GM12878 (cell line): ENCODE data around the gene C1orf21. TPM values are rescaled to one million over a fixed set of nuclear protein-coding genes. Genes with fewer than 3 reads are reported as not detected.

Experiments
- ATAC-seq: fragments of 200-7000 bp; cut with Tn5 transposase; 3 replicates; pipeline ENCODE4 v1.9.1; 2020; ENCODE audit warnings: mild to moderate bottlenecking, moderate library complexity
- BruUV-seq: library from RNA; stranded (reverse); fragments of 400-500 nt; replicated peaks from 2 replicates; lab custom pipeline; 2021; lab: Mats Ljungman, UMichigan
- CTCF ChIA-PET: fragments of 300-600 bp; sonication (Branson Sonifier 250); formaldehyde crosslinking; extraction: SDS; loops from one replicate; lab custom pipeline; 2021; ENCODE audit warnings: inconsistent platforms; lab: Yijun Ruan, JAX
- POLR2A ChIA-PET: fragments of 350-600 bp; formaldehyde crosslinking; extraction: SDS; loops from one replicate; lab custom pipeline; 2021; ENCODE audit warnings: inconsistent platforms; lab: Charles Lee
- RAD21 ChIA-PET: fragments of 300-600 bp; sonication (Branson Sonifier 250); formaldehyde crosslinking; loops from one replicate; lab custom pipeline; 2023; ENCODE audit warnings: antibody characterized with exemption; ENCODE audit not compliant: unreplicated experiment; lab: Charles Lee
- SMC1A ChIA-PET: fragments of 300-600 bp; sonication (Branson Sonifier 250); formaldehyde crosslinking; loops from one replicate; lab custom pipeline; 2023; ENCODE audit not compliant: unreplicated experiment, uncharacterized antibody; lab: Charles Lee
- DNase-seq: peaks from one replicate; pipeline ENCODE4 v3.0.0-alpha.2; 2011; ENCODE audit warnings: low read depth, low spot score
- FAIRE-seq: peaks from 3 replicates; lab custom pipeline; 2011; peaks lifted over from hg19 to GRCh38; lab: Jason Lieb, UNC
- H2AFZ ChIP-seq: 2 replicates; pipeline ENCODE4 v1.6.0; 2011; ENCODE audit warnings: low read depth, low read length, control low read depth; ENCODE audit not compliant: control insufficient read depth
- H3K27ac ChIP-seq: 2 replicates; pipeline ENCODE4 v1.5.1; 2011; ENCODE audit warnings: control low read depth; ENCODE audit not compliant: control insufficient read depth, insufficient read depth
- H3K27me3 ChIP-seq, 2 experiments: replicated peaks in 1 of 2; 2 replicates each; pipeline versions ENCODE4 v1.6.0 to v1.6.1; 2011; ENCODE audit warnings: low read length in 1 of 2; ENCODE audit not compliant: control insufficient read depth in 2 of 2, insufficient read depth in 2 of 2
- H3K36me3 ChIP-seq, 2 experiments: 2 replicates each; pipeline ENCODE4 v1.5.1; 2011; ENCODE audit warnings: low read length in 1 of 2; ENCODE audit not compliant: control insufficient read depth in 2 of 2, insufficient read depth in 2 of 2
- H3K4me1 ChIP-seq: 2 replicates; pipeline ENCODE4 v1.6.1; 2011; ENCODE audit warnings: mild to moderate bottlenecking, low read length, moderate library complexity, mixed read lengths; ENCODE audit not compliant: control insufficient read depth, insufficient read depth
- H3K4me2 ChIP-seq: 2 replicates; pipeline ENCODE4 v1.6.0; 2011; ENCODE audit warnings: control low read depth; ENCODE audit not compliant: control insufficient read depth, insufficient read depth
- H3K4me3 ChIP-seq: fragments of 200-600 bp; sonication (generic); 2 replicates; pipeline ENCODE4 v1.5.1; 2016
- H3K79me2 ChIP-seq: 2 replicates; pipeline ENCODE4 v1.6.0; 2011; ENCODE audit warnings: low read length; ENCODE audit not compliant: control insufficient read depth, insufficient read depth
- H3K9ac ChIP-seq: 2 replicates; pipeline ENCODE4 v1.8.0; 2011; ENCODE audit warnings: low read length, control low read depth, mixed read lengths; ENCODE audit not compliant: control insufficient read depth, insufficient read depth
- H3K9me3 ChIP-seq: replicated peaks from 3 replicates; pipeline ENCODE4 v1.5.1; 2011; ENCODE audit warnings: mild to moderate bottlenecking, low read length; ENCODE audit not compliant: control insufficient read depth, insufficient read depth
- H4K20me1 ChIP-seq: 2 replicates; pipeline ENCODE4 v1.6.0; 2011; ENCODE audit not compliant: control insufficient read depth, insufficient read depth
- ATF7 ChIP-seq: fragments of 450-650 bp; IDR thresholded peaks from 2 replicates; pipeline ENCODE4 v1.6.1; 2016; ENCODE audit warnings: low read depth, mild to moderate bottlenecking
- BCL11A ChIP-seq: IDR thresholded peaks from 2 replicates; pipeline ENCODE4 v1.6.1; 2011; ENCODE audit warnings: low read depth, low read length
- CHD4 ChIP-seq: fragments of 200-600 bp; sonication (generic); IDR thresholded peaks from 2 replicates; pipeline ENCODE4 v1.6.1; 2016; ENCODE audit warnings: mild to moderate bottlenecking
- EGR1 ChIP-seq, 2 experiments: IDR thresholded peaks; 1 replicate in 1 of 2; 2 replicates in 1 of 2; pipeline ENCODE4 v1.6.1; 2011 to 2012; ENCODE audit warnings: low read depth in 2 of 2, low read length in 2 of 2, borderline replicate concordance in 1 of 2, mild to moderate bottlenecking in 1 of 2, moderate library complexity in 1 of 2
- EZH2 ChIP-seq: IDR thresholded peaks from 2 replicates; pipeline ENCODE4 v1.6.1; 2012; ENCODE audit warnings: low read depth, mild to moderate bottlenecking, control low read depth, inconsistent platforms, low read length, borderline replicate concordance; ENCODE audit not compliant: control insufficient read depth
- HCFC1 ChIP-seq: fragments of 150-350 bp; IDR thresholded peaks from 2 replicates; pipeline ENCODE4 v1.6.1; 2014; ENCODE audit warnings: low read length
- KLF5 ChIP-seq: fragments of 450-650 bp; IDR thresholded peaks from 2 replicates; pipeline ENCODE4 v1.6.1; 2014; ENCODE audit warnings: mild to moderate bottlenecking; ENCODE audit not compliant: partially characterized antibody
- MTA3 ChIP-seq: IDR thresholded peaks from 2 replicates; pipeline ENCODE4 v1.6.1; 2012; ENCODE audit warnings: low read length, inconsistent platforms, borderline replicate concordance
- NR2F1 ChIP-seq: fragments of 450-650 bp; conservative IDR thresholded peaks from 2 replicates; pipeline ENCODE4 v1.6.1; 2017; ENCODE audit warnings: mild to moderate bottlenecking
- NRF1 ChIP-seq: conservative IDR thresholded peaks from 2 replicates; pipeline ENCODE4 v1.6.1; 2011; ENCODE audit warnings: mild to moderate bottlenecking, low read depth, low read length, improper control_type of control experiment
- RB1 ChIP-seq: fragments of 450-650 bp; formaldehyde crosslinking; IDR thresholded peaks from 2 replicates; pipeline ENCODE4 v1.6.1; 2017; ENCODE audit warnings: mild to moderate bottlenecking, borderline replicate concordance
- RELA ChIP-seq: fragments of 450-650 bp; IDR thresholded peaks from 2 replicates; pipeline ENCODE4 v1.8.0; 2014; ENCODE audit warnings: borderline replicate concordance; ENCODE audit not compliant: partially characterized antibody
- RUNX3 ChIP-seq: IDR thresholded peaks from 2 replicates; pipeline ENCODE4 v1.6.1; 2012; ENCODE audit warnings: low read length, inconsistent platforms
- ZNF274 ChIP-seq: IDR thresholded peaks from one replicate; pipeline ENCODE4 v1.8.0; 2011; ENCODE audit not compliant: insufficient read length, insufficient read depth
- ZZZ3 ChIP-seq: IDR thresholded peaks from 2 replicates; pipeline ENCODE4 v1.6.1; 2011; ENCODE audit warnings: low read depth; ENCODE audit not compliant: control insufficient read depth, insufficient read length
- WGBS: methylation state at CpG from one replicate; pipeline ENCODE4 v1.1.6; 2016; ENCODE audit warnings: low lambda C conversion rate; ENCODE audit not compliant: insufficient replicate concordance, insufficient coverage; ENCODE audit errors: missing lambda C conversion rate; 5-methylcytosine and 5-hydroxymethylcytosine counted together
- in situ Hi-C: fragments of 300-500 bp; cut with MboI; formaldehyde crosslinking; loops from 9 replicates; pipeline ENCODE4 v1.14.3; 2018; ENCODE audit warnings: mixed read lengths
- intact Hi-C: fragments of 100-400 bp; cut with micrococcal nuclease; formaldehyde crosslinking; loops from one replicate; pipeline ENCODE4 v1.14.2; 2022; ENCODE audit not compliant: unreplicated experiment
- polyA plus RNA-seq, 11 experiments: library from polyadenylated mRNA; depleted of rRNA in 4 of 11; unstranded in 6 of 11; stranded (reverse) in 5 of 11; fragments of >200 nt; fragmentation: Nextera tagmentation in 4 of 11; fragmentation: Illumina TruSeq in 1 of 11; extraction: Ambion mirVana in 4 of 11; extraction: Trizol in 1 of 11; gene quantifications; 1 replicate in 1 of 11; 2 replicates in 10 of 11; pipeline versions ENCODE4 v1.2.1 to v1.2.3, GENCODE V29; 2011 to 2016; ENCODE audit warnings: inconsistent platforms in 2 of 11, missing spikeins in 2 of 11, low read depth in 1 of 11
- total RNA-seq, 4 experiments: library from RNA; depleted of rRNA in 3 of 4; stranded (reverse); fragments of >200 nt in 3 of 4; fragmentation: Illumina TruSeq in 1 of 4; extraction: Trizol in 1 of 4; gene quantifications; 2 replicates each; pipeline versions ENCODE4 v1.2.1 to v1.2.3, GENCODE V29; 2013 to 2021
- TF ChIP-seq, protein P1 (sequence below): IDR thresholded peaks from 2 replicates; pipeline ENCODE4 v1.6.1; 2012; ENCODE audit warnings: low read depth, low read length, improper control_type of control experiment
- TF ChIP-seq, protein P2 (sequence below): IDR thresholded peaks from 2 replicates; pipeline ENCODE4 v1.6.1; 2011; ENCODE audit warnings: borderline replicate concordance, low read depth, mild to moderate bottlenecking, moderate library complexity, mixed read lengths, low read length; ENCODE audit not compliant: insufficient read depth; ENCODE audit errors: extremely low read length

Gene C1orf21
- total and polyA plus RNA-seq, 10 of the 15 experiments (the other 5 are each of a cell fraction or from before 2014, with no cell fraction given): 0.03 to 1.6 (median 0.17) TPM; not detected in 3

- no peak overlapping the region for H2AFZ ChIP-seq
- H3K27ac ChIP-seq: no peak overlapping the region
- no peak overlapping the region for H3K9ac ChIP-seq
- no peaks in the 10 kb centered on the region for H3K36me3 ChIP-seq
- 67% methylated on average over 6 of the region's 6 CpGs for WGBS
- intact Hi-C loops: no loop called here
- ChIA-PET CTCF (no interaction called here), SMC1A (no interaction called here), POLR2A (no interaction called here), RAD21 (no interaction called here)
- H3K9me3 ChIP-seq: no peaks in the 10 kb centered on the region; the same call in 2 of the 3 replicates
- no TSS peak for BruUV-seq
- H3K4me2 ChIP-seq: no peak overlapping the region
- ATAC-seq: no peak
- no peaks in the 10 kb centered on the region for H3K79me2 ChIP-seq
- TF ChIP-seq RUNX3 (peak; percentile 23; the same call in 1 of the 2 replicates), MTA3 (no peak), NRF1 (no peak)
- TF ChIP-seq, protein P1, sequence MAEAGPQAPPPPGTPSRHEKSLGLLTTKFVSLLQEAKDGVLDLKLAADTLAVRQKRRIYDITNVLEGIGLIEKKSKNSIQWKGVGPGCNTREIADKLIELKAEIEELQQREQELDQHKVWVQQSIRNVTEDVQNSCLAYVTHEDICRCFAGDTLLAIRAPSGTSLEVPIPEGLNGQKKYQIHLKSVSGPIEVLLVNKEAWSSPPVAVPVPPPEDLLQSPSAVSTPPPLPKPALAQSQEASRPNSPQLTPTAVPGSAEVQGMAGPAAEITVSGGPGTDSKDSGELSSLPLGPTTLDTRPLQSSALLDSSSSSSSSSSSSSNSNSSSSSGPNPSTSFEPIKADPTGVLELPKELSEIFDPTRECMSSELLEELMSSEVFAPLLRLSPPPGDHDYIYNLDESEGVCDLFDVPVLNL: no peak
- no peak overlapping the region for H3K4me3 ChIP-seq
- FAIRE-seq: no peak
- no peaks in the 10 kb centered on the region for H4K20me1 ChIP-seq
- H3K4me1 ChIP-seq: no peaks in the 10 kb centered on the region
- no peak for DNase-seq
- H3K27me3 ChIP-seq: no peaks in the 10 kb centered on the region; a peak in 1 of 4 replicates
- in situ Hi-C loops: no loop called here
Observed at GRCh38 chr1:184635980-184636431, 249.2 kb downstream of the C1orf21 start.

- Histone ChIP-seq H2AFZ (no peak overlapping the region), H3K4me2 (no peak overlapping the region), H3K4me3 (no peak overlapping the region), H3K27ac (no peak overlapping the region), H3K4me1 (no peaks in the 10 kb centered on the region), H3K36me3 (no peaks in the 10 kb centered on the region), H3K9me3 (no peaks in the 10 kb centered on the region; the same call in 2 of the 3 replicates), H3K9ac (no peak overlapping the region), H3K27me3 (no peaks in the 10 kb centered on the region; a peak in 1 of 4 replicates), H3K79me2 (no peaks in the 10 kb centered on the region), H4K20me1 (no peaks in the 10 kb centered on the region)
- RAD21 ChIA-PET: no interaction called here
- BruUV-seq: no TSS peak
- DNase-seq (no peak), ATAC-seq (no peak), FAIRE-seq (no peak)
- 2% methylated on average over 2 of the region's 2 CpGs for WGBS
- POLR2A ChIA-PET: no interaction called here
- CTCF ChIA-PET: no interaction called here
- intact Hi-C loops: no loop called here
- in situ Hi-C loops: no loop called here
- SMC1A ChIA-PET: no interaction called here
- no peak for TF ChIP-seq ATF7
- no peak for TF ChIP-seq ZZZ3
- TF ChIP-seq, protein P2, sequence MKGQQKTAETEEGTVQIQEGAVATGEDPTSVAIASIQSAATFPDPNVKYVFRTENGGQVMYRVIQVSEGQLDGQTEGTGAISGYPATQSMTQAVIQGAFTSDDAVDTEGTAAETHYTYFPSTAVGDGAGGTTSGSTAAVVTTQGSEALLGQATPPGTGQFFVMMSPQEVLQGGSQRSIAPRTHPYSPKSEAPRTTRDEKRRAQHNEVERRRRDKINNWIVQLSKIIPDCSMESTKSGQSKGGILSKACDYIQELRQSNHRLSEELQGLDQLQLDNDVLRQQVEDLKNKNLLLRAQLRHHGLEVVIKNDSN: no peak
- TF ChIP-seq NR2F1: no peak
- no peak for TF ChIP-seq HCFC1
- TF ChIP-seq EZH2: no peak
- no peak for TF ChIP-seq EGR1 (IDR thresholded peaks at IDR 0.05; ENCODE audit: borderline replicate concordance in 1 of 2, low read depth in 2 of 2, low read length in 2 of 2)
- no peak for TF ChIP-seq KLF5
- TF ChIP-seq ZNF274: no peak
- TF ChIP-seq RB1: no peak
- TF ChIP-seq BCL11A: no peak
- no peak for TF ChIP-seq CHD4
- TF ChIP-seq RELA: no peak
Observed at GRCh38 chr1:184637664-184638240, 250.9 kb downstream of the C1orf21 start.
